ENCODE data around the gene APBB1.

APBB1 gene

DNA sequence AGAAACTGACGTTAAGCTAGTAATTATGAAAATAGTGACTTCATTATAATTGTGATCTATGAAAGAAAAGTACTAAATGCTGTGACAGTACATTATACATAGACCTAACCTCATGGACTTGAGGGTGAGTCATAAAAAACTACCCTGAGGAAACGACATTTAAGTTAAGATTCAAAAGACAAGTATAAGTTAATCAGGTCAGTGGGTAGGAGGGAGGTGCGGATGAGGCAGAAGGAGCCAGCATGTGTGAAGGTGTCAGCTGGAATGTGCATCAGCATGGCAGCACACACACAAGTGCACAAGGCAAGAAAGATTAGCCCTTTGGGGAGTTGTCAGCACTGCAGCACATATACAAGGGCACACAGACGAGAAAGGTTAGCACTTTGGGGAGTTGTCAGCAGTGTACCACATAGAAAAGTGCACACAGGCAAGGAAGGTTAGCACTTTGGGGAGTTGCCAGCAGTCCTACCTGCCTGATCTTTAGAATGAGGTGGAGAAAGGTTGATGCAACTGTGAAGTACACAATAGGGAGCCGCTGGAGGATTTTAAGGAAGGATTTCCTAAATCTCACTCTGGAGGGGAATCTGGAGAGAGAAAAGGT is 67.0 kb downstream of the APBB1 start:
- no peak for DNase-seq (ENCODE audit: low spot score)

DNA sequence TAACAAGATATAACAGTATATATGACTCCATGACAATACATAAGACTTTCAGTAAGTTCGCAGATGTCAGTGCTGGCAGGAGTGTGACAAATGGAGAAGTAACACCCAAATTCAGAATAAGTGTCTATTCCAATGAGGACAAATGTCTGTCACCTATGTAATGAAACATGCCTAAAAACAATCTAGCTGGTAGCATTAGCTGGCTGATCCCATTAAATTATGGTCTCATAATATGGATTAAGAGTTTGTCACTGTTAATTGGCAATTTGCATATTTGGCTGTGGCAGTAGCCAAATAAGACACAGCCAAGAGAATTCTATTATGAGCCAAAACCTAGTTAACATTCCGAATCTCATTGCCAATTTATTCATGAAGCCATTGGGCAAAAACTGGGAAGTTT is 68.4 kb downstream of the APBB1 start:
- DNase-seq (ENCODE audit: low spot score) = no peak

DNA sequence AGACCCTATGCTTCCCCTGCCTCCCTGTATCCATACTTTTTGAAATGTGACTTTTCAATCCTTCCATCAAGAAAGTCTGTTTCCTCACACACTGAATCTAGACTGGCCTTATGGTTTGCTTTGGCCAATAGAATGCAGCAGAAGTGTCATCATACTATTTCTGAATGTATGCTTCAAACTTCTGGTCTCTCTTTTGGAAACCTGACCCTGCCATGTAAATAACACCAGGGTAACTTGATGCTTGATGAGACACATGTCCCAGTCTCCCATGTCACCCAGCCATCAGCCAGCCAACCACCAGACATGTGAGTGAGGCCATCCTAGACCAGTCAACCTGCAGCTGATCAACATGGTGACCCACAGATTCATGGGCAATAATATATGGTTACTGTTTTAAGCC is 68.9 kb downstream of the APBB1 start:
- DNase-seq (ENCODE audit: low spot score) = no peak

DNA sequence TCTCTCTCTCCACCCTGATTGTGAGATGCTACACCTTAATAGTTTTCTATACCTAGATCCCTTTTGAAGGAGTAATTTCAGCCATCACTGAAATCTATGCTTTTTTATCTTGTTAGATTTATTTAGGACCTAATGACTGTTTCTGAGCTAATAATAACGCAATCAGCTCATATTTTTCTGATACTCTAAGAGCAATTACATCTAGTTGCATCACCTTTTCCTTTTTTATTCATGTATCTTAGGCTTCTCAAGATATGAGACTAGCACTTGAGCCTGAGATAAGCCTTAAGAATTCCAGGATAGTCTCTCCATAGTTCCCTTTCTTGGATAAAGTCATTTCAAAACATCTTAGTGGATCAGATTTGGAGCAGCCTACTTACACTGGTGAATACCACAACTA is 73.5 kb downstream of the APBB1 start:
- no peak for DNase-seq (ENCODE audit: low spot score)

Data from iPS-NIHi11 (cell line).